Fibroblast of pulmonary artery (primary cell): ENCODE results near the gene CDRT15.
A peak's percentile ranks its signal among the peaks of the same experiment; 100 is the strongest.

Experiments
- DNase-seq: peaks from one replicate; pipeline ENCODE4 v3.0.0-alpha.2; 2010; ENCODE audit warnings: low read depth
- H3K4me3 ChIP-seq: replicated peaks from 2 replicates; pipeline ENCODE4 v1.5.1; 2011; ENCODE audit warnings: low read depth, mild to moderate bottlenecking, control low read depth, low read length, moderate library complexity
- TF ChIP-seq, protein P1 (sequence below): IDR thresholded peaks from 2 replicates; pipeline ENCODE4 v1.5.1; 2011; ENCODE audit warnings: mild to moderate bottlenecking, control low read depth, low read length, inconsistent platforms; ENCODE audit errors: missing control alignments

CDRT15 gene

DNA sequence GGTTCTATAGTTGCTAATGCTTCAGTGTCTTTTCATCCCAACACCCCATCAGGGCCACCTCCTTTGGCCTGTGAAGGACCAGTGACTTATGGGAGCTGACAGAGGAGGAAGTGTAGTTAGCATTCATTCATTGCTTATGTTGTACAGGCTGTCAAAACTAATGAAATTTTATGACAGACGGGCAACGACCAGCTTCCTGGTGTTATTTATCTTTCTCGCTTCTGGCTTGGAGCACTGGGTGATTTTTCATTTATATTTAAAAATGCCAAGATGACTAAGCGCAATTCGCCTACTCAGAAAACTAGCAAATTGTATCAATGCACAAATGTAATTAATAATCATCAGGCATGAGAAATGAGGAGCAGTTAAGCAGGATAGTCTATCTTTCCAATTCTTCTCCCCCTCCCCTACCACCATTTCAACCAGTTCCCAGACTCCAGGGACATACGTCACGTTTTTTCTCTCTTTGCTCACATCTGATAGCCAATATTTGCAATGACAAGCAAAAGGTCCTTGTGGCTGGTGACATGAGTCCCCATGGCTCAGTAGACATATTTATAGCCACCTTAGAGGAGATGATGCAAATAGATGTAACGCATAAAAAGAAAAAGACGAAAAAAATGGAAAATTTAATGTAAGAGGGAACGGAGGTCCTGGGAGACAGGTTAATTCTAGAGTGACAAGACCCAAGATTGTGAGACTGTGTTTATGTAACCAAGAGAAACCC is 11.2 kb downstream of the CDRT15 start:
- TF ChIP-seq, protein P1, sequence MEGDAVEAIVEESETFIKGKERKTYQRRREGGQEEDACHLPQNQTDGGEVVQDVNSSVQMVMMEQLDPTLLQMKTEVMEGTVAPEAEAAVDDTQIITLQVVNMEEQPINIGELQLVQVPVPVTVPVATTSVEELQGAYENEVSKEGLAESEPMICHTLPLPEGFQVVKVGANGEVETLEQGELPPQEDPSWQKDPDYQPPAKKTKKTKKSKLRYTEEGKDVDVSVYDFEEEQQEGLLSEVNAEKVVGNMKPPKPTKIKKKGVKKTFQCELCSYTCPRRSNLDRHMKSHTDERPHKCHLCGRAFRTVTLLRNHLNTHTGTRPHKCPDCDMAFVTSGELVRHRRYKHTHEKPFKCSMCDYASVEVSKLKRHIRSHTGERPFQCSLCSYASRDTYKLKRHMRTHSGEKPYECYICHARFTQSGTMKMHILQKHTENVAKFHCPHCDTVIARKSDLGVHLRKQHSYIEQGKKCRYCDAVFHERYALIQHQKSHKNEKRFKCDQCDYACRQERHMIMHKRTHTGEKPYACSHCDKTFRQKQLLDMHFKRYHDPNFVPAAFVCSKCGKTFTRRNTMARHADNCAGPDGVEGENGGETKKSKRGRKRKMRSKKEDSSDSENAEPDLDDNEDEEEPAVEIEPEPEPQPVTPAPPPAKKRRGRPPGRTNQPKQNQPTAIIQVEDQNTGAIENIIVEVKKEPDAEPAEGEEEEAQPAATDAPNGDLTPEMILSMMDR, result no peak
- DNase-seq, result no peak
- H3K4me3 ChIP-seq, result no peak overlapping the region

GRCh38 chr17:14222611-14223010 is 14.1 kb downstream of the CDRT15 start:
- TF ChIP-seq, protein P1, result no peak
- no peak for DNase-seq
- H3K4me3 ChIP-seq, result no peak overlapping the region

DNA sequence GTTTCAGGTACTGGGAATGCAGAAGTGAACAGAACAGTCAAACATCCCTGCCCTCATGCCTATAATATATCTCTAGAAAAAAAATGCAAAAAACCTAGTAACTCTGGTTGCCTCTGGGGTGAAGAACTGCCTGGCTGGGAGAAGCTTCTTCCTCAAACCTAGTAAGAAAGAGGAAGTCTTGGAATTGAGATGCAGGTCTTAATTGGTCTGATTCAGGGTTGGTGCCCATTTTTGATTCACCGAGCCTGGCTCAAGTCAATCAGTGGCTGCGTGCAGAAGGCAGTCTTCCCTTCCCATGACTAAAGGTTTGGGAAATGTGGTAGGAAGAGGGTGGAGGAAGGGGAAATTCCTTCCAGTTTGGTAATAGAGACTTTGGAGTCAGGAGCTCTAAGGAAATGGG is 22.4 kb downstream of the CDRT15 start:
- peak; percentile 23 for DNase-seq
- H3K4me3 ChIP-seq, result no peak overlapping the region
- TF ChIP-seq, protein P1, result no peak

- TF ChIP-seq, protein P1, result no peak
- no peak overlapping the region for H3K4me3 ChIP-seq
- DNase-seq, result no peak
Measured at GRCh38 chr17:14212401-14212800, 24.3 kb downstream of the CDRT15 start.

DNA sequence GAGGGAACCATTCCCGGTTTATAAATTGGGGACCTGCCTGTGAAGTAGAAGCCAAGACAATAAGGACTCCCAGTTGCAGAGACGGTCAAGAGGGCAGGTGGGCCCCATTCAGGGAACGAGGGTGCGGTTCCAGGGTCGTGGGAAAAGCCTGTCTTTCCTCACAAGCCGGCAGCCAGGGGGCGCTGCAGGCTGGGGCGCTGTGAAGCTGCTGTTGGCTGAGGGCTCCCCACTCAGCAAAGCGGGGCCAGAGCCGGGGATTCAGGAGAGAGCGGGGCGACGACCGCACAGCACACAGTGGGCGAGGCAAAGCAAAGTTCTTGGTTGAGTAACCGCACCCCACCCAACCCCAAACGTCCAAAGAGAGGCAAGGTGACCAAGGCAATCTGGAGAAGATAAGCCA is 24.9 kb downstream of the CDRT15 start:
- DNase-seq, result peak; percentile 4
- no peak overlapping the region for H3K4me3 ChIP-seq
- TF ChIP-seq, protein P1, result peak; percentile 23

- no peak overlapping the region for H3K4me3 ChIP-seq
- TF ChIP-seq, protein P1, result no peak
- DNase-seq, result no peak
Measured at GRCh38 chr17:14211246-14211645, 25.4 kb downstream of the CDRT15 start.

GRCh38 chr17:14209215-14209614 is 27.4 kb downstream of the CDRT15 start:
- DNase-seq, result no peak
- TF ChIP-seq, protein P1, result no peak
- no peak overlapping the region for H3K4me3 ChIP-seq
